NCI-H226 (cell line): ENCODE data around the gene ADISSP.
"Not testable (repeated sequence)": the region's sequence is repeated elsewhere in the genome, so short reads cannot be mapped to it uniquely, and the experiment has no call there.

Source experiments
- DNase-seq: peaks from one replicate; pipeline ENCODE4 v3.0.0-alpha.2; 2015

ADISSP gene

DNA sequence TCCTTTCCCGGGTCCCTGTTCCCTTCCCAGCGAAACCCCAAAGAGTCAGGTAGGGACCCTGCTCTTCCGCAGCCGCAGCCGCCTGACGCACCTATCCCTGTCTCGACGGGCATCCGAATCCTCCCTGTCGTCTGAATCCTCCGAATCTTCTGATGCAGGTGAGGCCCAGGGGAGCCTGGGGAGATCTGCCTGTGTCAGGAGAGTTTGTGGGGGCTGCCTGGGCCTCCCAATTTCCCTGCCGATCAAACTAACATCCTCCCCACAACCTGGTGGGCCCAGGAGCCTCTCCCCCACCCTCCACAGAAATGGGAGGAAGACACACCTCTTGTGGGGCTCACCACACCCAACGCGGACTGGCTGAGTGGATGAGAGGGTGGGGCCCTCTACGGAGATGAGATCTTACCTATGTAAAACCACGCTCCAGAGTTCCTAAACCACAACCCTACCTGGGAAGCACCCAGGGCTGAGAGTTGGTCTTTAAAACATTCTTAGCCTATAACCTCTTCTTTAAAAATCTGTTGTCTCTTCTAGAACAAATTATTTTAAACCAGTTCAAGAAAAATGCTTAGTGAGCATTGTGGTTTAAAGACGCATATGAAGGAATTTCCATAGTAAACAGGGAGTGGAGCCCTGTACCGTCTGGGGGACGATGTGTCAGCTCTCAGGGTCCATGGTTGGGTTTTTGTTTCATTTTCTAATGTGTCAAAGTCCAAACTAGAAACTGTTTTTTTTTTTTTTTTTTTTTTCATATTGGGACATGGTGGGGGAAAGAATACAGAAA, 30.2 kb upstream of the ADISSP start:
- DNase-seq: no peak

DNA sequence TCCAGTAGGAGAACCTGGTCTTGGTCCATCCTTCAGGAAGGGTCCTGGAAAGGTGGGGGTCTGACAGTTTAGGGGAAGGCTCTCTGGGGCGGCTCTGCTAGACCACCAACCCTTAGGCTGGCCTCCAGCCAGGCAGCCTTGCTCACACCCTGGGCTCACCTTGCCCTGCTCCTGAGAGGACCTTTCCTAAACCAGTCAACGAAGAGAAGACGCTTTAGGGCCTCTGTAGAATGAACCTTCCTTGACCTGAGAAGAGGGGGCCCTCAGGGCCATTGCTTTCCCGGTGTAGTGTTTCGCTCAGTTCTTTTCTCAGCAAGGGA, 29.6 kb upstream of the ADISSP start:
- no peak for DNase-seq

DNA sequence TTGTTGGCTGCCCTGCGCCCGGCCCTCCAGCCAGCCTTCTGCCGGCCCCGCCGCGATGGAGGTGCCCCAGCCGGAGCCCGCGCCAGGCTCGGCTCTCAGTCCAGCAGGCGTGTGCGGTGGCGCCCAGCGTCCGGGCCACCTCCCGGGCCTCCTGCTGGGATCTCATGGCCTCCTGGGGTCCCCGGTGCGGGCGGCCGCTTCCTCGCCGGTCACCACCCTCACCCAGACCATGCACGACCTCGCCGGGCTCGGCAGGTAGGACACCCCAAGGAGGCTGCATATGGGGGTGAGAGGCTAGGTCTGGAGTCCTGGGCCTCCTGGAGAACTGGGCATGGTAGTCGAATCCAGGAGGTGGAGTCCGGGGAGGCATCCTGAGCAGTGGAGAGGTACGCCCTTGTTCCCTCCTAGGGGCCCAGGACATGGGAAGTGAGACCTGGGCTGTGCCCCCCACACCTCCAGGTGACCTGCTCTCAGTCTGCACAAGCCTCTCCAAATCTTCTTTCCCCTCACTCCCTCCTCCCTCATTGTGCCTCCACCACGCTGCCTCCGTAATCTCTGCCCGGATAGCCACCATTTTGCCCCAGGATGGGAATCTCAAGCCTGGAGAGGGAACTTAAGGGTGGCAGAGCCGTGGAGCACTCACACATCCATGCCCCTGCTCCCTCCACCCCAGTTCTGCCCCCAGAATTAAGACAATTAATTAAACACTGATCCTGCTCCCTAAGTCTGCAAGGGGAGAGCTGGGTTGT, 29.1 kb upstream of the ADISSP start:
- DNase-seq: no peak

DNA sequence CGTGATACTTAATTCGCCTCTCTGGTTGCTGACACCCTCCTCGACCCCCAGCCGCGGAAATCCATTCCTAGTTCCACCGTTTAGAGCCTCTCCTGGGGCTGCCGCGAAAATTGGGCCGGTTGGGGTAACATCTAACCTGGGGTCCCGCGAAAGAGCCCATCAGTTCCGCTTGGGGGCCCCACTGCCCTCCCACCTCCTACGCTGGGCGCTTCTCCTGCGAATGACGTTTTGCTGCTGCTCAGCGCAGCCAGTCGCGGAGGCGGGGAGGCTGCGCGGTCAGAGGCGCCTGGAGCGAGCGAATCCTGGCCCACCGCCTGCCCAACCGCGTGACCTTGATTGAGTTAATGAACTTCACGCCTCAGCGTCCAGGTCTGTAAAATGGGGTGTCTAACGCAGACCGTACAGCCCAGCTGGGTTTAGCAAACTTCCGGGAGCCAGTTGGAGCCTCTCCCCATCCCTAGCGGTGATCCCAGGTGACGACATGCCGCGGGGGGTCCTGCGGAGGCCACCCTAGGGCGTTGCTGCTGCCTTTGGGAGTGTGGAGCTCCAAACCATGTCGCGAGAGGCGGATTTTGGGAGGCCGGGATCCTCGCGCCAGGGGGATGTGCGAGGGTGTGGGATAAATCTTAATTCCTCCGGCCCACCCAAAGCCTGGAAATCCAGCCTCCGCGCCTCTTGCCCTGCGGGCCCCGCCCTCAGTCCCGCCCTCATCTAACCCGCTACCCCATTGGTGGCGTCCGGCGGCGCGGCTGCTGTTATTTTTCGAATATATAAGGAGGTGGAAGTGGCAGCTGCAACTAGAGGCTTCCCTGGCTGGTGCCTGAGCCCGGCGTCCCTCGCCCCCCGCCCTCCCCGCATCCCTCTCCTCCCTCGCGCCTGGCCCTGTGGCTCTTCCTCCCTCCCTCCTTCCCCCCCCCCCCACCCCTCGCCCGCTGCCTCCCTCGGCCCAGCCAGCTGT, 28.2 kb upstream of the ADISSP start, which contains the start of gene CDC25B:
Gene CDC25B (plus strand): TSS at position 800 of the 958 bp plus-strand sequence. CDS start 222 bp downstream, outside the sequence.
- DNase-seq: peak; percentile 78

GRCh38 chr20:3794701-3795420, 27.3 kb upstream of the ADISSP start:
- DNase-seq: no peak

- DNase-seq: not testable (repeated sequence)
These were observed 26.6 kb upstream of the ADISSP start for GRCh38 chr20:3794168-3794567.

GRCh38 chr20:3789201-3789600, 21.6 kb upstream of the ADISSP start:
- DNase-seq: not testable (repeated sequence)

DNA sequence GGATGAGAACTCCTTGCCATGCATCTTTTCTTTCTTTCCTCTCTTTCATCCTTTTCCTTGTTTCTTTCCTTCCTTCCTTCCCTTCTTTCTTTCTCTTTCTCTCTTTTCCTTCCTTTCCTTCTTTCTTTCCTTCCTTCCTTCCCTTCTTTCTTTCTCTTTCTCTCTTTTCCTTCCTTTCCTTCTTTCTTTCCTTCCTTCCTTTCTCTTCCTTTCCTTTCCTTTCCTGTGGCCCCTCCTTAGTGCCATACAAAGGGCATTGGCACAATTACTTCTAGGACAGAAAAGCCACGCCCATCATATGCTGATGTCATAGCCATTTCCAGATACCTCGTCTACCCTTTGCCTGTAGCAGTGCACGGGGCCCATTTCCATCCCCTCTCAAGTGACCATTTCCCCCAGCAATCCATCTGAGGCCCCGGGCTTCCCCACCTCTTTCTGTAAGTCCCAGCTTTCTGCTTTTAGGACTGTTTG, 21.2 kb upstream of the ADISSP start:
- DNase-seq: no peak

GRCh38 chr20:3787324-3788014, 19.9 kb upstream of the ADISSP start:
- DNase-seq: no peak

GRCh38 chr20:3786665-3787323, 19.2 kb upstream of the ADISSP start, which contains the start of gene CENPB:
CENPB (minus strand) TSS chr20:3786740; CDS start chr20:3786483, 257 bp downstream.
- peak; percentile 49 for DNase-seq

GRCh38 chr20:3786126-3786484, 18.6 kb upstream of the ADISSP start:
- DNase-seq: peak; percentile 36

GRCh38 chr20:3785240-3786125, 17.9 kb upstream of the ADISSP start:
- DNase-seq: no peak

DNA sequence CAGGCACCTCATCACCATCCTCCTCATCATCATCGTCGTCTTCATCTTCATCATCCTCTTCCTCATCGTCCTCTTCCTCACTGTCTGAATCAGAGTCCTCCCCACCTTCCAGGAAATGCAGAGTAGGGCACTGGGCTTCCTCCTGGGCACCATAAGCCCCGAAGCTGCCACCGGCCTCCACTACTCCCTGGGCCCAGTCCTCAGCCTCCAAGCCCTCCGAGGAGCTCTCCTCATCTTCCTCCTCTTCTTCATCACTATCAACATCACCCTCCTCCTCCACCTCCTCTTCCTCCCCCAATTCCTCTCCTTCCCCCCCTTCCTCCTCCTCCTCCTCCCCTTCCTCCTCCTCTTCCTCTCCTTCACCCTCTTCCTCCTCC, 17.3 kb upstream of the ADISSP start:
- no peak for DNase-seq

DNA sequence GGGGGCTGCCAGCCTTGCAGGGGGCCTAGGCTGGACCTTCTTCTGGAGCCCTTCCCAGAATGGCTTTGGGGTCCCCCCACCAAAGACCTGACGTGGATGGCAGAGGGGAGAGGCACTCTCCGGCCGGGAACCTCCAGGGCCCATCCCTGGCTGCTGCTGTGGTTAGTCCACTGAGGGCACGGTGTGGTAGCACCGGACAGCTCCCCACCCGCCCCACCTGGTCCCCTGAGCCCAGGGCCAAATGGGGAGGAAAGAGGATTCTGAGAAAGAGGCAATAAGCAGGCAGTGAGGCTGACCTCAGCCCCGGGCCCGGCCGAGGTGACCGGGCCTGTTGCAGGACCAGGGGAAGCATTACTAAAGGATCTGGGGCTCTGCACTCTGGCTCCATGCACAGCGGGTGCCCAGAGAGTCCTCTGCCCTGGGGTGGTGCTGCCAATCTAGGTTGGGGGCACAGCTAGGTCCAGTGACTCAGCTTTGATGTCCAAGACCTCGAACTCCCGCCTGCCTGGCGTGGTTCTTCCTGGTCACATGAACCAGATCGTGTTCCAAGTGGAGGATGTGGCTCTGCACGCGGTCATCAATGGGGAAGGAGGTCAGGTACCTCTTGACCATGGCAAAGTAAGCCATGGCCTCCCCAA, 16.8 kb upstream of the ADISSP start:
- no peak for DNase-seq

DNA sequence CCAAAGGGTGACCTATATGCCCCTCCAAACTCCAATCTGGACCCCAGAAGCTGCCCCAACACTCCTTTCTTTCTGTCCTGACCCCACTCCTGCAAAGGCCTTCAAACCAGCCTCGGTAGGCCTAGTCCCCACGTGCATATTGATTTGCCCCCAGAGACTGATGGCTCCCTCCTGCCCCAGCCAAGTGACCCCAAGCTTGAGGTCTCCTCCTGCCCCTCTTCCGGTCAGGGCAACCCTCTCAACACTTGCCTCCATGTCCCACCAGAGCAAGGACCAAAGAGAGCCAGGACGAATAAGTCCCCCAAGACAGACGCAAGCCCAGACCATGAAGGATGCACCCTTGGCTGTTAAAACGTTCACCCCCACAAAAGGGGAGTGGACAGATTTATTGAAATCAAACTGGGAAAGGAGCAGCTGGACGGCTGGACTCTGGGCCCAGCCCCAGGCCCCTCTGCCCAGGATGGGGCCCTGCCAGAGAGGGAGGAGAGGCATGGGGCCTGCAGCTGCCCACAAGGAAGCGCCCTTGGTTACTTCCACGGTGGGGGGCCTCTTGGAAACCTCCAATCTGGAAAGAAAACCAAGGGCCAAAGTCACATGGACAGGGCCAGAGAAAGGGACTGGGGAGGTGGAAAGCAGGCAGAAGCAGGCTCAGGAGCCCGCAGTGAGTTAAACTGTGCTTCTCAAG, 16.1 kb upstream of the ADISSP start:
- no peak for DNase-seq

- no peak for DNase-seq
These were observed 15.5 kb upstream of the ADISSP start for GRCh38 chr20:3783068-3783489.

- DNase-seq: no peak
These were observed 15.0 kb upstream of the ADISSP start for GRCh38 chr20:3782597-3782996.

GRCh38 chr20:3781153-3781910, 13.8 kb upstream of the ADISSP start, which contains the start of gene SPEF1:
SPEF1 (minus strand) TSS chr20:3781448; CDS start chr20:3781287, 161 bp downstream.
- DNase-seq: peak; percentile 70
